ENCODE measurements around the gene TNFRSF13B. TPM values are rescaled to one million over a fixed set of nuclear protein-coding genes. Genes with fewer than 3 reads are reported as not detected.

The TNFRSF13B gene
- total RNA-seq, 2 donors from 2014 or later = not detected

DNA sequence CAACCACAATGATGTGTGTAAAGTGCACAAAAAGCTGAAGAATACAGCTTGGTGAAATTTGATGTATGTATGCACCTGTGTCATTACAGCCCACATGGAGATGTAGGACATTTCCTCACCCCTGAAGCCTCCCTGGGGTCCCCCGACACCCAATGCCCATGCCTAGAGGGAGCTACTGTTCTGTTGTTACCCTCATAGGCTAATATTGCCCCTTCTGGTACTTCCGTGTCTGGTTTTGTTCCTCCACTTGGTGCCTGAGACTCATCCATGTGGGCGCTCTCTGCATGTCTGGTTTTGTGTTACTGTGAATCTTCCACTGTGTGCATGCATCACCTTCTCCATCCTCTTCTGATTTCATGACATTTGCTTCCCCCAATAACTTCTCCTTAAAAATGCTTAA is 18.6 kb downstream of the TNFRSF13B start:
- Histone ChIP-seq H3K9me3 (no peaks in the 10 kb centered on the region), H3K27me3 (no peaks in the 10 kb centered on the region), H3K36me3 (replicated peaks in 1 of 2; ENCODE audit: insufficient read depth in 1 of 2, low read depth in 2 of 2) (no peaks in the 10 kb centered on the region), H3K27ac (no peak overlapping the region), H3K4me1 (no peaks in the 10 kb centered on the region), H3K4me3 (no peak overlapping the region)
- ATAC-seq = no peak
- intact Hi-C loops (cut with DNase I) = no loop called here
- TF ChIP-seq, protein P1, sequence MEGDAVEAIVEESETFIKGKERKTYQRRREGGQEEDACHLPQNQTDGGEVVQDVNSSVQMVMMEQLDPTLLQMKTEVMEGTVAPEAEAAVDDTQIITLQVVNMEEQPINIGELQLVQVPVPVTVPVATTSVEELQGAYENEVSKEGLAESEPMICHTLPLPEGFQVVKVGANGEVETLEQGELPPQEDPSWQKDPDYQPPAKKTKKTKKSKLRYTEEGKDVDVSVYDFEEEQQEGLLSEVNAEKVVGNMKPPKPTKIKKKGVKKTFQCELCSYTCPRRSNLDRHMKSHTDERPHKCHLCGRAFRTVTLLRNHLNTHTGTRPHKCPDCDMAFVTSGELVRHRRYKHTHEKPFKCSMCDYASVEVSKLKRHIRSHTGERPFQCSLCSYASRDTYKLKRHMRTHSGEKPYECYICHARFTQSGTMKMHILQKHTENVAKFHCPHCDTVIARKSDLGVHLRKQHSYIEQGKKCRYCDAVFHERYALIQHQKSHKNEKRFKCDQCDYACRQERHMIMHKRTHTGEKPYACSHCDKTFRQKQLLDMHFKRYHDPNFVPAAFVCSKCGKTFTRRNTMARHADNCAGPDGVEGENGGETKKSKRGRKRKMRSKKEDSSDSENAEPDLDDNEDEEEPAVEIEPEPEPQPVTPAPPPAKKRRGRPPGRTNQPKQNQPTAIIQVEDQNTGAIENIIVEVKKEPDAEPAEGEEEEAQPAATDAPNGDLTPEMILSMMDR (IDR thresholded peaks at IDR 0.05) = no peak
- TF ChIP-seq POLR2A (IDR thresholded peaks at IDR 0.05) = no peak
- WGBS, 2 donors = 81 to 83% methylated on average over 3 of the region's 3 CpGs
- no peak for DNase-seq

DNA sequence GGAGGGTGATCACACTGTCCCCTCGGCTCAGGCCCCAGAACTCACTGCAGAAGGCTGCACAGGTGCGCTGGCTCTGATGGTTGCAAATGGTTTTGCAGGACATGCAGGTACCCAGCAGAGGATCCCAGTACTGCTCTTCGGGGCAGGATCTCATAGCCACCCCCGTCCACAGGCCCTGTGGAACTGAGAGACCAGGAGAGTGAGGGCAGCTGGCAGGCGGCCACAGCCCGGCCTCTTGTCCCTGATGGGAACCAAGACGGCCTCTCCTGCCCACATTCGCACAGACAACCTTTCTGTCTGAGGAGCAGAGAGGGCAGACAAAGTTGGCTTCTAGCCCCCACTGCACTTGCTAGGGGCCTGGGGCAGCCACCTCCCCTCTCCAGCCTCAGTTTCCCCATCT is 19.5 kb downstream of the TNFRSF13B start:
- TF ChIP-seq POLR2A (IDR thresholded peaks at IDR 0.05) = no peak
- TF ChIP-seq, protein P1 (IDR thresholded peaks at IDR 0.05) = no peak
- intact Hi-C loops (cut with DNase I) = no loop called here
- 83 to 93% methylated on average over 4 to 8 of the region's 8 CpGs for WGBS, 2 donors
- DNase-seq (no peak), ATAC-seq (no peak)
- H3K27ac ChIP-seq = no peak overlapping the region
- H3K4me1 ChIP-seq = no peaks in the 10 kb centered on the region
- H3K4me3 ChIP-seq = no peak overlapping the region
- no peaks in the 10 kb centered on the region for H3K27me3 ChIP-seq
- H3K9me3 ChIP-seq = no peaks in the 10 kb centered on the region
- no peaks in the 10 kb centered on the region for H3K36me3 ChIP-seq (replicated peaks in 1 of 2; ENCODE audit: insufficient read depth in 1 of 2, low read depth in 2 of 2)

DNA sequence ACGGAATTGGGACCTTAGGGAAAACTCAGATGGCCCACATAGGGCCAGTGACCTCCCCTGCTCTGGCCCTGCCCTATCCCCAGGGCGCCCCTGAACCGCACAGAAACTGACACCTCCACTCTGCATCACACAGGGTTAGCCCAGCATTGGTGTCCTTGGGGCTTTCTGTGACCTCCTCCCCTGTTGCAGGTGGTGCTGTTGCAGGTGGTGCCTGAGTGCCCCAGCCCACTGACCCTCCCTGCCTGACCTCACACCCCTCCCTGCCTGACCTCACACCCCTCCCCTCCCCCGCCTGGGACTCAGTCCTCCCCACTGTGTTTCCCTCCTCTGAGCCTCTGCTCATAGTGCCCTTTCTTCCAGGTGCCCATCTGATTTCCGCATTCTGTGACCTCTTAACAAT is 21.4 kb downstream of the TNFRSF13B start:
- peaks cover 3% of the 10 kb centered on the region for H3K4me1 ChIP-seq
- intact Hi-C loops (cut with DNase I) = no loop called here
- H3K27ac ChIP-seq = no peak overlapping the region

DNA sequence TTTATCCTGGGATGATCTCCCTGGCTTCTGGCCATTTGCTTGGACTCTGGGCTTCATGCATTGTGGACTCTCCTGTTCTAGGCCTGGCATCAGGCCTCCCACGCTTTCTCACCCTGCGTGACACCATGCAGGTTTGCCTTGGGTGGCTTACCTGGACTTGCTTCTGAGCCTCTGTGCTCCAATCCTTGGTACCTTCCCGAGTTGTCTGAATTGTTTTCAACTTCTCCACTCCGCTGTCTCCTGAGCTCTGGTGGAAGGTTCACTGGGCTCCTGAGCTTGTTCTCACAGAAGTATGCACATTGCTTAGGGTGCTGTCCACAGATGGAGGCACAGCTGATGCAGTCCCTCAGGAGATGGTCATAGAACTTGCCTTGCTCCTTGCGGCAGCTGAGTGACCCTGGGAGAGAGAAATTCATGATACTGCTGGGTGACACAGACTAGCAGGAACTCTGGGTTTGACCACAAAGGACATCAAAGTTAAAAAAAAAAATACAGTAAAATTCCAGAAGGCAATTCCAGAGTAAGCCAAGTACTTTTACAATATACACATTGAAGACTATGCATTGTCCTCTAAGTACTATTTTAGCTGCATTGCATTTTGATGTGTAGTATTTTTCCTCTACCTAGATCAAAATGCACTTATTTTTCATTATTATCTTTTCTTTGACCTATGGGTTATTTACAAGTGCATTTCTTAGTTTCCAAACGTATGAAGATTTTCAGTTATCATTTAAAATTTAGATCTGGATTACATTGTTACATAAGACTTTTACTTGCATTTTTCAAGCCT is 23.1 kb downstream of the TNFRSF13B start:
- intact Hi-C loops (cut with DNase I) = no loop called here
- ATAC-seq (no peak), DNase-seq (no peak)
- Histone ChIP-seq H3K9me3 (no peaks in the 10 kb centered on the region), H3K4me1 (peaks cover 9% of the 10 kb centered on the region), H3K36me3 (replicated peaks in 1 of 2; ENCODE audit: insufficient read depth in 1 of 2, low read depth in 2 of 2) (no peaks in the 10 kb centered on the region), H3K27ac (no peak overlapping the region), H3K27me3 (no peaks in the 10 kb centered on the region), H3K4me3 (no peak overlapping the region)
- TF ChIP-seq, protein P1 (IDR thresholded peaks at IDR 0.05) = no peak
- no peak for TF ChIP-seq POLR2A (IDR thresholded peaks at IDR 0.05)
- 90 to 97% methylated on average over 6 of the region's 6 CpGs for WGBS, 2 donors

More for the DNA sequence above, 21.4 kb downstream of the TNFRSF13B start:
- Histone ChIP-seq H3K9me3 (no peaks in the 10 kb centered on the region), H3K27me3 (no peaks in the 10 kb centered on the region), H3K36me3 (replicated peaks in 1 of 2; ENCODE audit: insufficient read depth in 1 of 2, low read depth in 2 of 2) (no peaks in the 10 kb centered on the region), H3K4me3 (no peak overlapping the region)
- DNase-seq (no peak), ATAC-seq (no peak)
- whole genome bisulfite sequencing, 2 donors = 82 to 90% methylated on average over 2 to 5 of the region's 5 CpGs
- TF ChIP-seq, protein P1 (IDR thresholded peaks at IDR 0.05) = no peak
- no peak for TF ChIP-seq POLR2A (IDR thresholded peaks at IDR 0.05)

DNA sequence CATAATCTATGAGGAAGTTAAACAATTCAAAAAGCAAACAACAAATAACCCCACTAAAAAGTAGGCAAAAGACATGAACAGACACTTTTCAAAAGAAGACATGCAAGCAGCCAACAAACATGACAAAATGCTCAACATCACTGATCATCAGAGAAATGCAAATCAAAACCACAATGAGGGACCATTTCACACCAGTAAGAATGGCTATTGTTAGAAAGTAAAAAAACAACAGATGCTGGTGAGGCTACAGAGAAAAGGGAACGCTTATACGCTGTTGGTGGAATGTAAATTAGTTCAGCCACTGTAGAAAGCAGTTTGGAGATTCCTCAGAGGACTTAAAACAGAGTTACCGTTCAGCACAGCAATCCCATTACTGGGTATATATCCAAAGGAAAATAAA is 24.4 kb downstream of the TNFRSF13B start:
- H3K4me3 ChIP-seq = no peak overlapping the region
- WGBS, 2 donors = 66 to 87% methylated on average over 3 of the region's 3 CpGs
- intact Hi-C loops (cut with DNase I) = no loop called here
- H3K36me3 ChIP-seq (replicated peaks in 1 of 2; ENCODE audit: insufficient read depth in 1 of 2, low read depth in 2 of 2) = no peaks in the 10 kb centered on the region
- H3K27ac ChIP-seq = no peak overlapping the region
- peaks cover 9% of the 10 kb centered on the region for H3K4me1 ChIP-seq
- H3K27me3 ChIP-seq = no peaks in the 10 kb centered on the region
- H3K9me3 ChIP-seq = no peaks in the 10 kb centered on the region
- ATAC-seq (no peak), DNase-seq (no peak)
- no peak for TF ChIP-seq POLR2A (IDR thresholded peaks at IDR 0.05)
- TF ChIP-seq, protein P1 (IDR thresholded peaks at IDR 0.05) = no peak
